Upper lobe of left lung (tissue), 4 donors: Measurements from ENCODE around the gene RIMOC1.

Source experiments
- POLR2A ChIP-seq, 4 donors: fragments of 450-650 bp; IDR thresholded peaks; one replicate each; pipeline ENCODE4 v1.5.1; 2016 to 2017; ENCODE audit warnings: antibody characterized with exemption in 4 of 4, mild to moderate bottlenecking in 2 of 4
- POLR2AphosphoS5 ChIP-seq, 2 donors: sonication (generic); formaldehyde crosslinking; IDR thresholded peaks; one replicate each; pipeline ENCODE4 v1.5.1; 2017; ENCODE audit warnings: antibody characterized with exemption in 2 of 2
- TF ChIP-seq, protein P1 (sequence below), 6 experiments: fragments of 450-650 bp in 4 of 6; fragments of 200-600 bp in 2 of 6; sonication (generic) in 2 of 6; IDR thresholded peaks; one replicate each; pipeline ENCODE4 v1.5.1; 2016 to 2019; ENCODE audit warnings: antibody characterized with exemption in 6 of 6

DNA sequence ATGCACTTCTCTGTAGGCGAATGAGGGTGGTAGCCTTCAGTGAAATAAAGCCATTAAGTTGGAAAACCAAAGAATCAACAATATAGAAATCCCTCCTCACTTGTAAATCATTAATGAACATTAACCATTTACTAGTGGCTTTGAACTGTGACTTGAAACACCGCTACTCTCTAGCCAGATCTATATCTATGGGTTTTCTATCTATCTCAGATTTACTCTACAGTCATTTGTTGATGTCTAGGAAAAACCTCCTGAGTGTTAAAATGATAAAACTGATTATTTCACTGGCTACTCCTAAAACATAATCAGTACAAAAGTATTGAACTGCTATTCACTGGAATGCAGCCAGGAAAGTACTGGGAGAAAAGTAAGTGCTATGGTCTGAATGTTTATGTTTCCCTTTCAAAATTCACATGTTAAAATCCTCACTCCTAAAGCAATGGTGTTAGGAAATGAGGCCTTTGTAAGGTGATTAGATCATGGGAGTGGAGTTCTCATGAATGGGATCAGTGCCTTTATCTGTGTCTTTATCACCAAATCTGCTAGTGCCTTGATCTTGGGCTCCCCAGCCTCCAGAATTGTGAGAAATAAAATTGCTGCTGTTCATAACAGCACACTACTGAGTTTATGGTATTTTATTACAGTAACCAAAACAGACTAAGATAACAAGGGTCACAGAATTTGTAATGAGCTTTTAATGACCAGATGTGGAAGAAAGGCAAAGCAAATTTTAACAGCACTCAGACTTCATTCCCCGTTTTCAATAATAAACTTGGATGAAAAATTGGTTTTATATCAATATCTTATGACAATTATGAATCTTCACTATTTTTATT is 25.3 kb upstream of the RIMOC1 start:
- TF ChIP-seq, protein P1, sequence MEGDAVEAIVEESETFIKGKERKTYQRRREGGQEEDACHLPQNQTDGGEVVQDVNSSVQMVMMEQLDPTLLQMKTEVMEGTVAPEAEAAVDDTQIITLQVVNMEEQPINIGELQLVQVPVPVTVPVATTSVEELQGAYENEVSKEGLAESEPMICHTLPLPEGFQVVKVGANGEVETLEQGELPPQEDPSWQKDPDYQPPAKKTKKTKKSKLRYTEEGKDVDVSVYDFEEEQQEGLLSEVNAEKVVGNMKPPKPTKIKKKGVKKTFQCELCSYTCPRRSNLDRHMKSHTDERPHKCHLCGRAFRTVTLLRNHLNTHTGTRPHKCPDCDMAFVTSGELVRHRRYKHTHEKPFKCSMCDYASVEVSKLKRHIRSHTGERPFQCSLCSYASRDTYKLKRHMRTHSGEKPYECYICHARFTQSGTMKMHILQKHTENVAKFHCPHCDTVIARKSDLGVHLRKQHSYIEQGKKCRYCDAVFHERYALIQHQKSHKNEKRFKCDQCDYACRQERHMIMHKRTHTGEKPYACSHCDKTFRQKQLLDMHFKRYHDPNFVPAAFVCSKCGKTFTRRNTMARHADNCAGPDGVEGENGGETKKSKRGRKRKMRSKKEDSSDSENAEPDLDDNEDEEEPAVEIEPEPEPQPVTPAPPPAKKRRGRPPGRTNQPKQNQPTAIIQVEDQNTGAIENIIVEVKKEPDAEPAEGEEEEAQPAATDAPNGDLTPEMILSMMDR (IDR thresholded peaks at IDR 0.05) = no peak
- no peak for TF ChIP-seq POLR2A (IDR thresholded peaks at IDR 0.05)
- TF ChIP-seq POLR2AphosphoS5 (IDR thresholded peaks at IDR 0.05) = no peak
